ENCODE measurements around the gene COBLL1. TPM values are rescaled to one million over a fixed set of nuclear protein-coding genes. Genes with fewer than 3 reads are reported as not detected.

The COBLL1 gene
- total RNA-seq, 3 donors from 2014 or later = 0.55 to 2.3 (median 1.3) TPM

GRCh38 chr2:164675027-164675426, 166.6 kb downstream of the COBLL1 start:
- Mint-ChIP-seq H3K27me3 (ENCODE audit: low read depth) (no peaks in the 10 kb centered on the region), H3K4me1 (ENCODE audit: low read depth) (no peaks in the 10 kb centered on the region), H3K9me3 (peaks cover 12% of the 10 kb centered on the region), H3K4me3 (no peak overlapping the region), H3K36me3 (ENCODE audit: insufficient read depth) (no peaks in the 10 kb centered on the region)
- DNase-seq (no peak), ATAC-seq (no peak)

- H3K36me3 Mint-ChIP-seq (ENCODE audit: insufficient read depth) = no peaks in the 10 kb centered on the region
- ATAC-seq (no peak), DNase-seq (no peak)
- H3K4me1 Mint-ChIP-seq (ENCODE audit: low read depth) = no peaks in the 10 kb centered on the region
- H3K27me3 Mint-ChIP-seq (ENCODE audit: low read depth) = no peaks in the 10 kb centered on the region
- no peaks in the 10 kb centered on the region for H3K9me3 Mint-ChIP-seq
- H3K4me3 Mint-ChIP-seq = no peak overlapping the region
These were observed 169.8 kb downstream of the COBLL1 start for GRCh38 chr2:164671664-164672396.

- H3K4me3 Mint-ChIP-seq = no peak overlapping the region
- H3K4me1 Mint-ChIP-seq (ENCODE audit: low read depth) = no peaks in the 10 kb centered on the region
- peaks cover 3% of the 10 kb centered on the region for H3K9me3 Mint-ChIP-seq
- DNase-seq (no peak), ATAC-seq (no peak)
- no peaks in the 10 kb centered on the region for H3K27me3 Mint-ChIP-seq (ENCODE audit: low read depth)
- no peaks in the 10 kb centered on the region for H3K36me3 Mint-ChIP-seq (ENCODE audit: insufficient read depth)
These were observed 172.3 kb downstream of the COBLL1 start for GRCh38 chr2:164669291-164669690.

DNA sequence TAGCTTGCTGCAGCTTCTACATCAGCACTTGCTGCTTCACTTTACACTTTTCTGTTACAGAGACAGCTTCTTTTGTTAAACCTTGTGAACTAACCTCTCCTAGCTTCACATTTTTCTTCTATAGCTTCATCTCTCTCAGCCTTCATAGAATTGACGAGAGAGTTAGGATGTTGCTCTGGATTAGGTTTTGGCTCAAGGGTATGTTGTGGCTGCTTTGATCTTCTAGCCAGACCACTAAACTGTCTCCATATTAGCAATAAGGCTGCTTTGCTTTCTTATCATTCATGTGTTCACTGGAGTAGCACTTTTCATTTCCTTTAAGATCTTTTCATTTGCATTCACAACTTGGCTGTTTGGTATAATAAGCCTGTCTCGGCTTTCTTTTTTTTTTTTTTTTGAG, 174.1 kb downstream of the COBLL1 start:
- no peak overlapping the region for H3K4me3 Mint-ChIP-seq
- H3K36me3 Mint-ChIP-seq (ENCODE audit: insufficient read depth) = no peaks in the 10 kb centered on the region
- DNase-seq (no peak), ATAC-seq (no peak)
- H3K27me3 Mint-ChIP-seq (ENCODE audit: low read depth) = no peaks in the 10 kb centered on the region
- peaks cover 3% of the 10 kb centered on the region for H3K9me3 Mint-ChIP-seq
- no peaks in the 10 kb centered on the region for H3K4me1 Mint-ChIP-seq (ENCODE audit: low read depth)

DNA sequence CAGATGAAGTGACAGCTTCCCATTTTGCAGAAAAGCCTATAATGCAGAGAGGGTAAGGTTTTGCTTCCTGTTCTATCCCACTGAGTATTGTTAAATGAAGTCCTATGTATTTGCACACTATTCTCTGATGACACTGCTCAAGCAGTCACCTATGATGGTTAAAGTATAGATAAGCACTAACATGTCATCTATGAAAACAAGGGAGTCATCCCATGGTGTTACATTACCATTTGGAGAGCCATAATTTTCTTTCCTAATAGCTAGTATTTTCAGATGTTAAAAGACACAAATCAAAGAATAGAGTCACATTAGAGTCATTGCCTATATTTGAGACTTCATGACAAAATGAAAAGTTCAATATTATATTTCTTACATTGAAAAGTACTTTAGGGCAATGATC, 177.6 kb downstream of the COBLL1 start:
- Mint-ChIP-seq H3K4me3 (no peak overlapping the region), H3K9me3 (peaks cover 3% of the 10 kb centered on the region), H3K36me3 (ENCODE audit: insufficient read depth) (no peaks in the 10 kb centered on the region), H3K4me1 (ENCODE audit: low read depth) (no peaks in the 10 kb centered on the region), H3K27me3 (ENCODE audit: low read depth) (no peaks in the 10 kb centered on the region)
- no peak for DNase-seq
- ATAC-seq = no peak

- DNase-seq (no peak), ATAC-seq (no peak)
- H3K4me3 Mint-ChIP-seq = no peak overlapping the region
- peaks cover 3% of the 10 kb centered on the region for H3K9me3 Mint-ChIP-seq
- no peaks in the 10 kb centered on the region for H3K36me3 Mint-ChIP-seq (ENCODE audit: insufficient read depth)
- H3K4me1 Mint-ChIP-seq (ENCODE audit: low read depth) = no peaks in the 10 kb centered on the region
- no peaks in the 10 kb centered on the region for H3K27me3 Mint-ChIP-seq (ENCODE audit: low read depth)
These were observed 178.6 kb downstream of the COBLL1 start for GRCh38 chr2:164662868-164663631.

GRCh38 chr2:164662066-164662465, 179.6 kb downstream of the COBLL1 start:
- H3K4me3 Mint-ChIP-seq = no peak overlapping the region
- no peaks in the 10 kb centered on the region for H3K36me3 Mint-ChIP-seq (ENCODE audit: insufficient read depth)
- H3K4me1 Mint-ChIP-seq (ENCODE audit: low read depth) = no peaks in the 10 kb centered on the region
- no peaks in the 10 kb centered on the region for H3K27me3 Mint-ChIP-seq (ENCODE audit: low read depth)
- H3K9me3 Mint-ChIP-seq = peaks cover 3% of the 10 kb centered on the region
- no peak for ATAC-seq
- no peak for DNase-seq

DNA sequence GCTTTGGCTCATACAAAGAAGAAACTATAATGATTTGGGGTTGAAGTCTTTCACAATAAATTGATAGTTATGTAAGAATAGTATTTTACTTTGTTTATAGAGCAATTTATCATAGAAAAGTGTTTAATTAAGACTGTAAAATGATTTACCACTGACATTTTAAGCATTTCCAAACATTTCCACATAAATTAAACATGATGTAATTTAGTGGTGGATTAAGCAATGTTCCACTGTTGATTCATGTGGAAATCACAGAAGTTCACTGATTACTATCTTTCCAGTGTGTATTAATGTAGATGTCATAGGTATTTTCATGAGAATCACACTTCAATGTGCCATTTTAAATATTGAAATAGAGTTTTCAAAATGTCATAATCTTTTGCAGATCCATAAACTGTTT, 180.3 kb downstream of the COBLL1 start:
- no peak for ATAC-seq
- H3K36me3 Mint-ChIP-seq (ENCODE audit: insufficient read depth) = no peaks in the 10 kb centered on the region
- no peak overlapping the region for H3K4me3 Mint-ChIP-seq
- H3K9me3 Mint-ChIP-seq = no peaks in the 10 kb centered on the region
- H3K27me3 Mint-ChIP-seq (ENCODE audit: low read depth) = no peaks in the 10 kb centered on the region
- no peaks in the 10 kb centered on the region for H3K4me1 Mint-ChIP-seq (ENCODE audit: low read depth)
- DNase-seq = no peak

- peaks cover 2% of the 10 kb centered on the region for H3K9me3 Mint-ChIP-seq
- no peaks in the 10 kb centered on the region for H3K27me3 Mint-ChIP-seq (ENCODE audit: low read depth)
- DNase-seq = no peak
- ATAC-seq = no peak
- H3K4me1 Mint-ChIP-seq (ENCODE audit: low read depth) = no peaks in the 10 kb centered on the region
- H3K4me3 Mint-ChIP-seq = no peak overlapping the region
- no peaks in the 10 kb centered on the region for H3K36me3 Mint-ChIP-seq (ENCODE audit: insufficient read depth)
These were observed 184.5 kb downstream of the COBLL1 start for GRCh38 chr2:164657129-164657528.

DNA sequence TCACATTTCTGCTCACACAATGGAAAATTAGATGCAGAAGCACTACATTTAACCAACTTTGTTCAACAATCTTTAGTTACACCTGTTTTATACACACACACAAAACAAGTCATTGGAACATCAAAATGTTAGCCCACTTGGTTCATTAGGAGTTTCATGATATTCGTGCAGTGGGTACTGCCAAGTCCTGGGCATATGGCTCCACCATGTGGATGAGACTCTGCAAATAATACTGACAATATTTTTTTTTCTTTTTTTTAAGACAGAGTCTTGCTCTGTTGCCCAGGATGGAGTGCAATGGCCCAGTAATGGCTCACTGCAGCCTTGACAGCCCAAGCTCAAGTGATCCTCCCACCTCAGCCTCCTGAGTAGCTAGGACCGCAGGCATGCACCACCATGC, 185.9 kb downstream of the COBLL1 start:
- Mint-ChIP-seq H3K4me3 (no peak overlapping the region), H3K27me3 (ENCODE audit: low read depth) (no peaks in the 10 kb centered on the region), H3K36me3 (ENCODE audit: insufficient read depth) (no peaks in the 10 kb centered on the region), H3K9me3 (peaks cover 9% of the 10 kb centered on the region), H3K4me1 (ENCODE audit: low read depth) (no peaks in the 10 kb centered on the region)
- ATAC-seq = no peak
- no peak for DNase-seq

- Mint-ChIP-seq H3K27me3 (ENCODE audit: low read depth) (no peaks in the 10 kb centered on the region), H3K9me3 (peaks cover 13% of the 10 kb centered on the region), H3K36me3 (ENCODE audit: insufficient read depth) (no peaks in the 10 kb centered on the region), H3K4me1 (ENCODE audit: low read depth) (no peaks in the 10 kb centered on the region), H3K4me3 (no peak overlapping the region)
- no peak for DNase-seq
- ATAC-seq = no peak
These were observed 186.3 kb downstream of the COBLL1 start for GRCh38 chr2:164655336-164655735.

DNA sequence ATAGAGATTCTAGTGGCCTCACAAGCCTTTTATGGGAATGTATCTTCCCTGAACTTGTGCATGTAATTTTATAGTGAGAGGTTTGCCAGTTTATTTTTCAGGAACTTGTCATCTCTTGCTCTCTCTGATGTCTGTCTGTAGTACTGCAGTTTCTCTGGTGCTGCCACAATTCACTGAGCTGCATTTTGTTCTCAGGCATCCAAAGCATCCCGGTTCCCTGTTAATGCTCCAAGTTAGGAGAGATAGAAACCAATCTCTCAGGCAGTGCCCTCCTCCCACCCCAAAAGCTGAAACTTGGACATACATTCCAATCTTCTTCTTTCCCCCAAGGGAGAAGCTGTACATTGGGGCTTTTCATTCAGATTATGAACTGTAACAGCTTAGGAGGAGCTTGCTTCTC, 190.3 kb downstream of the COBLL1 start:
- Mint-ChIP-seq H3K27me3 (ENCODE audit: low read depth) (no peaks in the 10 kb centered on the region), H3K4me1 (ENCODE audit: low read depth) (no peaks in the 10 kb centered on the region), H3K9me3 (peaks cover 34% of the 10 kb centered on the region), H3K4me3 (no peak overlapping the region), H3K36me3 (ENCODE audit: insufficient read depth) (no peaks in the 10 kb centered on the region)
- ATAC-seq (no peak), DNase-seq (no peak)

DNA sequence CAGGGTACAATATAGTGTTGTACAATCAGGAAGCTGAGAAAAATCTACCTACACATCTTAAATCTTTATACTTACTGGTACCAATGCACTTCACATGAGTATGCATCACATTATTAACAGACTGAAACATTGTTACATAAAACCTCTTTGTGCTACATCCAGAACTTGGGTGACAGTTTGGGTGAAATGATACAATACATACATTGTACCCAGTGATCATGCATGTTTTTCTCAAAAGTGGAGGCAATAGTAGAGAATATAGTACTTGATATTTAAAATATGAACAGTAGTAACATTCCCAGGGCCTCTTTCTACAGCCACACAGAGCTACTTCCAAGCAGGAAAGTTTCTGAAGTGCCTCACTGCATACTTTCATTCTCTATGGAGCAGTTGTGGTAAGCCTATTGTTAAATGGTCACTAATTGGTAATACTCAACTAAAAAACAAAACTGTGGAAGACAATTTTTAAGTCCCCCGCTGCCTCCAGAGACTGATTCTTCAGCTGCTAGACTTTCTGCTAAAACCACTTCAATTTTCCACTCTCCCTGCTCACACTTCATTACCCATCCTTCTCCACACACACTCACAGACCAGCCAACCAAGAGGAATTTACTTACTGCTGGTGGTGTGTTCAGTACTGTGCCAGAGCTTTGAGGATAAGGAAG, 197.5 kb downstream of the COBLL1 start:
- no peak for DNase-seq
- ATAC-seq = no peak
- Mint-ChIP-seq H3K4me1 (ENCODE audit: low read depth) (no peaks in the 10 kb centered on the region), H3K4me3 (no peak overlapping the region), H3K9me3 (peaks cover 18% of the 10 kb centered on the region), H3K36me3 (ENCODE audit: insufficient read depth) (no peaks in the 10 kb centered on the region), H3K27me3 (ENCODE audit: low read depth) (no peaks in the 10 kb centered on the region)

- ATAC-seq = no peak
- H3K9me3 Mint-ChIP-seq = peaks cover 8% of the 10 kb centered on the region
- no peak for DNase-seq
- H3K36me3 Mint-ChIP-seq (ENCODE audit: insufficient read depth) = no peaks in the 10 kb centered on the region
- H3K4me1 Mint-ChIP-seq (ENCODE audit: low read depth) = no peaks in the 10 kb centered on the region
- H3K4me3 Mint-ChIP-seq = no peak overlapping the region
- H3K27me3 Mint-ChIP-seq (ENCODE audit: low read depth) = no peaks in the 10 kb centered on the region
These were observed 198.6 kb downstream of the COBLL1 start for GRCh38 chr2:164642946-164643555.

All from activated T-cell treated with anti-CD3 and anti-CD28 coated beads, Interleukin-2, amount 50 U/mL, for 4 hours (primary cell).